ENCODE measurements around the gene PPP1R12A. TPM values are rescaled to one million over a fixed set of nuclear protein-coding genes. Genes with fewer than 3 reads are reported as not detected.
"Not testable (repeated sequence)": the region's sequence is repeated elsewhere in the genome, so short reads cannot be mapped to it uniquely, and the experiment has no call there.

Gene PPP1R12A
- polyA plus RNA-seq, 3 donors = 105 to 127 (median 107) TPM

DNA sequence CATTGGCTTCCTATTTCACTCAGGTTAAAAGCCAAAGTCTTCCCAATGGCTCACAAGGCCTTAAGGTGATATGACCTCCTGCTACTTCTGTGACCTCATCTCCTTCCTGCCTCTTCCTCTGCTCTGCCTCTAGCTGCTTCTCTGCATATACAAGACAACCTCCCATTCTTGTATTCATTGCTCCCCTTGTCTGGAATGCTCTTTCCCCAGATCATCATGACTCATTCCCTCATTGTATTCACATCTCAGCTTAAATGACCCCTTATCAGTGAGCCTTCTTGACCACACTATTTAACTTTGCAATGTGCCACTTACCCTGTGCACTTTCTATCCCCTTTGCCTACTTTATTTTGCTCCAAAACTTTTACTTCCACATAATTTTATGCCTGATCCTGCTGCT lies 90.2 kb downstream of the PPP1R12A start:
- DNase-seq (ENCODE audit: low read depth in 3 of 3, low spot score in 2 of 3) = no peak

DNA sequence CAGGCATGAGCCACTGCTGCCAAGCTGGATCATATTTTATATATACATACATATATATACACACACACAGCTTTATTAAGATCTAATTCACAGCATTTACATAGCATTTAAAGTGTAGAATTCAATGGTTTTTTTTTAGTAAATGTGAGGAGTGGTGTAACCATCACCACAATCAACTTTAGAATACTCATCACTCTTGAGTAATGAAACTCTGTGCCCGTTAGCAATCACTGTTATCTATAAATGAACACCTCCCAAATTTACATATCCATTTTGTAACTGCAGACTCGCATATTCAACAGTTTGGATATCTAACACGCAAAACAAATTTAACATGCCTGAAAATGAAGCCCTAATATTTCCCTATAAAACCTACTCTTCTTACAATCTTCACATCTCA lies 90.9 kb downstream of the PPP1R12A start:
- no peak for DNase-seq (ENCODE audit: low read depth in 3 of 3, low spot score in 2 of 3)

DNA sequence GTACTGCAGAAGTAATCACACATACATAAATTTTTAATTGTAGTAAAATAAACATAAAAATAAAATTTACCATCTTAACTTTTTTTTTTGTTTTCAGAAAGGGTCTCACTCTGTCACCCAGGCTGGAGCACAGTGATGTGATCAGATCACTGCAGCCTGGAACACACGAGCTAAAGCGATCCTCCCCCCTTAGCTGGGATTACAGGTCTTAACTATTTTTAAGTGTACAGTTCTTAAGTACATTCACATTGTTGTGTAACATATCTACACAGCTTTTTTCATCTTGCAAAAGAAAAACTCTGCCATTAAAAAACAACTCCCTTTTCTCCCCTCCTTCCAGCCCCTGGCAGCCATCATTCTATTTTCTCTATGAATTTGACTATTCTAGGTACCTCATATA lies 92.3 kb downstream of the PPP1R12A start:
- DNase-seq (ENCODE audit: low read depth in 3 of 3, low spot score in 2 of 3) = no peak

DNA sequence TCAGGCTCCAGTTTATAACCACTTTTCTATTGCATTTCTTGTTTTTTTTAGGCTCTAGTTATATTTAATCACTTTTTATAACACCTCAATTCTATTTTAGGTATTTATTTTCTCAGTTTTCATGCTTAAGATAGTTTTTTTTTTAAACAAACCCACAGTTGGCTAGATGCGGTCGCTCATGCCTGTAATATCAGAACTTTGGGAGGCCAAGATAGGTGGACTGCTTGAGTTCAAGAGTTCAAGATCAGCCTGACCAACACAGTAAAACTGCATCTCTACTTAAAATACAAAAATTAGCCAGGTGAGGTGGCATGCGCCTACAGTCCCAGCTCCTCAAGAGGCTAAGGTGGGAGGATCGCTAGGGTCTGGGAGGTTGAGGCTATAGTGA lies 93.0 kb downstream of the PPP1R12A start:
- DNase-seq (ENCODE audit: low read depth in 3 of 3, low spot score in 2 of 3) = no peak

DNA sequence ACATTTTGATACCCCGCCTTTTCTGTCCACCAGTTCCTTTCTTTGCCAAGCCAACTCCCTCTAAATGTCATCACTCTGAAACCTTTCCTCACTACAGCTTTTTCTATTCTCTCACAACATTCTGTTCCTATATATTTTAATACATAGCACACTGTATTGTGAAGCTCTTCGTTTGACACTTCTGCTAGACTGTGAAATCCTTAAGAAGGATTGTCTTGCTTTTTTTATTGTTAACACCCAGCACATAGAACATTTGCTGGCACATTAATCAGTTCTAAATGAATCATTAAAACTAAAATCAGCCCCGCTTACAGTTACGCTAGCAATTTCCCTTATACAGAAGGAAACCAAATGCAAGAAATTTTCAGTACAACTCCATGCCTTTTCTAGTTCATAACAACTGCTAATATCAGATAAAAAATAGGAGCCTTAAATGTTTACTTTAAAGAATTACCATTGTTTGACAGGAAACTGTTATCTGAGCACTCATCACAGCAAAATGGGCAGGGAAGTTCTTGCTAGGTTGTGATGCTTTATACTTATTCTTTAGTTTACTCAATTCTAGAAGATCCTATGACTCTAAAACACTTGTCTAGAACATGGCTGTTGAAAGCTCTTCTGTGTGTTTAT lies 93.5 kb downstream of the PPP1R12A start:
- no peak for DNase-seq (ENCODE audit: low read depth in 3 of 3, low spot score in 2 of 3)

DNA sequence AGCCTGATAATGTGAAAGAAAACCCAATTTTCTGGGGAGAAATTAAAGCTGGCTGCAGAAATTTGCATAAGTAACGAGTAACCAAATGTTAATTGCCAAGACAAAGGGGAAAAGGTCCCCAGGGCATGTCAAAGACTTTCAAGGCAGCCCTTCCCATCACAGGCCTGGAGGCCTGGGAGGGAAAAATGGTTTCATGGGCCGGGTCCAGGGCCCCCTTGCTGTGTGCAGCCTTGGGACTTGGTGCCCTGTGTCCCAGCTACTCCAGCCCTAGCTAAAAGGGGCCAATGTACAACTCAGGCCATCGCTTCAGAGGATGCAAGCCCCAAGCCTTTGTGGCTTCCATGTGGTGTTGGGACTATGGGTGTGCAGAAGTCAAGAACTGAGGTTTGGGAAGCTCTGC lies 96.5 kb downstream of the PPP1R12A start:
- no peak for DNase-seq (ENCODE audit: low read depth in 3 of 3, low spot score in 2 of 3)

DNA sequence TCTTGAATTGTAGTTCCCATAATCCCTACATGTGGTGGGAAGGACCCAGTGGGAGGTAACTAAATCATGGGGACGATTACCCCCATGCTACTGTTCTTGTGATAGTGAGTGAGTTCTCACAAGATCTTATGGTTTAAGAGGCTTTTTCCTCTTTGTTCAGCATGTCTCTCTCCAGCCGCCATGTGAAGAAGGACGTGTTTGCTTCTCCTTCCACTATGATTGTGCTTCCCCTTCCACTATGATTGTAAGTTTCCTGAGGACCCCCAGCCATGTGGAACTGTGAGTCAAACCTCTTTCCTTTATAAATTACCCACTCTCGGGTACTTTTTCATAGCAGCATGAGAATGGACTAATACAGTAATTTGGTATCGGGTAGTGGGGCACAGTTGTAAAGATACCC lies 97.3 kb downstream of the PPP1R12A start:
- DNase-seq (ENCODE audit: low read depth in 3 of 3, low spot score in 2 of 3) = no peak

DNA sequence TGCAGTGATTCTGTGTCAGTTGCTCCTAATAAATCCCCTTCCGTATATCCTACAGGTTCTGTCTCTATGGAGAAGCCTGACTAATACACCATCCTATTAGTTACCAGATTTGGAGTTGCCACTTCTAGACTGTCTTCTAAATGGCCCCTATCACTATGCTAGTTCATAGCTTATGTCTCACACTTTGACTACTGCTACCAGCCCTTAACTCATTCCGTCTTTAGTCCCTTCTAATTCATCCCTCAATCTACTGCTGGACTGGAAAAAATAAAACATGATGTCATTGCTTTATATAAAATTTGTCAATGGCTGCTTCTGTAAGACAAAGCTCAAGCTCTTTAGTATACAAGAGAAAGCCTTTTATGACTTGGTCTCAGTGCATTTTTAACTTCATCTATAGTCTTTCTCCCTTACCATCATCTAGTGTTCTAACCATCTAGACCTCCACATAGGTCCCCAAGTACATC lies 99.5 kb downstream of the PPP1R12A start:
- no peak for DNase-seq (ENCODE audit: low read depth in 3 of 3, low spot score in 2 of 3)

DNA sequence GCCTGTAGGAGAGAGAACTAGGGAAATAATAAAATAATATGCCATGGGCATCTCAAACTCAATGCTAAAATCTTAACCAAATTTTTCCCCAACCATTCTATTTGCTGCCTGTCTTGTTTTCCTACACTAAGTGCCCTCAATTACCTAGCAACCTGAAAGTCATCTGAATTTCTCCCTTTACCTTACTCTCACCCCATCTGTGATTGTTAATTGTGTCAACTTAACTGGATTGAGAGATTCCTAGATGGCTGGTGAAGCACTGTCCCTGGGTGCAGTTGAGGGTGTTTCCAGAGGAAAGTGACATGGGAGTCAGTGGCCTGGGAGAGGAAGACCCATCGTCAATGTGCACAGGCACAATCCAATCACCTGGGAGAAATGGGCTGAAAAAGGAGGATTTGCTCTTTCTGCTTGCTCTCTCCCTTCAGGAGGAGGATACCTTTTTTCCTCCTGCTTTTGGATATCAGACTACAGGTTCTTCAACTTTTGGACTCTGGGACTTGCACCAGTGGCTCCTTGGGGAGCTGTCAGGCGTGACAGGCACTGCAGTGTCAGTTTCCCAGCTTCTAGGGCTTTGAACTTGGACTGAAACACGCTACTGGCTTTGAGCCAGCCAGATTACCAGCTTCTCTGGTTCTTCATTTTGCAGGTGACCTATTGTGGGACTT lies 100.1 kb downstream of the PPP1R12A start:
- DNase-seq (ENCODE audit: low read depth in 3 of 3, low spot score in 2 of 3) = no peak

DNA sequence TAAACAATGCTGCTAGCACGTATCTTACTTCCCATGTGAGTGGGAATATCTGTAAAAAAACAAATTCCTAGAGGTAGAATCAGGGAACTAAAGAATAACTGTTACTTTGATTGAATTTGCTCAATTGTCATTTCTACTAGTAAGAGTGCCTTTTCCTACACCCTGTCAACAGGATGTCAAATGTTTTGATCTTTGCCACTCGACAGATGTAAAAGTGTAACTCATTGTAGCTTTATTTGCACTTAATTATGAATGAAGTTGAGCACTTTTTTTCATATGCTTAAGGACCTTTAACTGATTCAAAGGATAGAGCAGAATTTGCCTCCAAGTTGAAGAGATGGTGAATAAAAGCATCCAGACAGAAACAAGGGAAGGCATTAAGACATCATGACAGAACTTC lies 104.5 kb downstream of the PPP1R12A start:
- DNase-seq (ENCODE audit: low read depth in 3 of 3, low spot score in 2 of 3) = no peak

DNA sequence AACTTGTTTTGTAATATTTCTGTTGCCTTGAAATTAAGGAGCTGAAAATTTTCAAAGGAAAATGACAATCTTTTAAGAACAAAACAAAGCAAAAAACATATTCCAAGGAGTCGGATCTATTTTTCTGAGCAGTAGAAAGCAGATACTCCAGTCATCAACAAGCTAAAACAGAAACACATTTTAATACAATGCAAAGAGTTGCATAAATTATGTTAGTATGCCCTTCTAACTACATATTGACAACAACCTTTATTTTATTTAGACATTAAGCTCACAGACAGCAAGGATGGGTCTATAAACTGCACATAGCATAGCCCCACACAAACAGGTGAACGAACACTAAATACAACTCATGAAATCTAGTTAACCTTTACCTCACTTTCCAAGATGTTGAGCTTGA lies 106.0 kb downstream of the PPP1R12A start:
- no peak for DNase-seq (ENCODE audit: low read depth in 3 of 3, low spot score in 2 of 3)

DNA sequence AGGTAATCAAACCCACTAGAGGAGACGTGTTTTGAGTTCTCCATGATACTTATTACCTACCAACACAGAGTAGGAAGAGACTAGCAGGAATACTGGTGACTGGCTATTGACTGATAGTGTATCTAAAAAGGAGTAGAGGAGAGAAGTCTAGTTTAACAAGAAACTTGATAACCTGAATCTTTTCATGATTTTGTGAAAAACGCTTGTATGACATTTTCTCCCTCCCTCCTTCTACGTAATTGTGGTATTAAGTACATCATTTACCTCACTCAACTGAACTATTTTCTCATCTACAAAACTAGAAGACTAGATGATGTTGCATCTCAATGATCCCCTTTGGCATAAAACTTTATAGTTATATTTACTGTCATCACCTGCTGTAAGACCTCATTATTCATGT lies 107.4 kb downstream of the PPP1R12A start:
- no peak for DNase-seq (ENCODE audit: low read depth in 3 of 3, low spot score in 2 of 3)

DNA sequence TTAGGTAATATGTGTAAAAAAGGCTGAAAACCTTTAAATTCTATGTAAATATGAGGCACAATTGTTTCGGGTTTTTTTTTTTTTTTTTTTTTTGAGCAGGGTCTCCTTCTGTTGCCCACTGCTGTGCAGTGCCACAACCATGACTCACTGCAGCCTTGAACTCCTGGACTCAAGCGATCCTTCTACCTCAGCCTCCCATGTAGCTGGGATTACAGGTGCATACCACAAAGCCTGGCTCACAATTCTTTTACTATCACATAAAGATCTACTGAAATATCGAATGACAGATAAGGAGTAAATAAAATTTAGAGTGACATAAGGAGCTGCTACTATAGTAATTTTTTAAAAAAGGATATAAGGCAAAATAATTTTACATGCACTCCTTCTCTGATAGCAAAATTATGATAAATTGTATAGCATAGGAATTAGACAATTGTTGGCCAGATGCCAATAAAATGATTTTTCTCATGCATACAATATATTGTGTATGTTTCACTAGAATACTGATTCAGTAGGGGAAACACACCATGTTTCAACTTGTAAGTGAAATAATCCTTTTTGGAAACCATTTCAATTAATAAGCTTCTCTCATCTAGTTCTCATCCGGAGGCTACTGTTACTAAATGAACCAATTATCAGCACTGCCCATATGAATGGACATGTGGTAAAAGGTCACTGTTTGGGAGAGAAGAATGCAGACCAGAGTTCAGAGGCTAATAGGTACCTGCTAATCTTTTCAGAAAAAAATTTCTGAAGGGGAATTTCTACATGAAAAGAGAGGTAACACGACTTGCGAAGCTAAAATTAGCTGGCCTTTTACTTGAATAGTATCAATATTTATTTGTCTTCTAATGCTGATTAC lies 108.4 kb downstream of the PPP1R12A start:
- DNase-seq (ENCODE audit: low read depth in 3 of 3, low spot score in 2 of 3) = no peak

DNA sequence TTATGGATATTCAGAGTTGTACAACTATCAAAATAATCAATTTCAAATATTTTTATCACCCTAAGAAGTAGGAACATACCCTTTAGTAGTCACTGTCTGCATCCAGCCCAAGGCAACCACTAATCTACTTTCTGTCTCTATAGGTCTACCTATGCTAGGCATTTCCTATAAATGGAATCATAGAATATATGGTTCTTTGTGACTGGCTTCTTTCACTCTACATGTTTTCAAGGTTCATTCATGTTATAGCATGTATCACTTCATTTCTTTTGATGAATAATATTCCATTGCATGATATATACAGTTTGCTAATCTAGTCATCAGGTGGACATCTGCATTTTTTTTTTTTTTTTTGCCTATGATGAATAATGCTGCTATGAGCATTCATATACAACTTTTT lies 112.4 kb downstream of the PPP1R12A start:
- no peak for DNase-seq (ENCODE audit: low read depth in 3 of 3, low spot score in 2 of 3)

DNA sequence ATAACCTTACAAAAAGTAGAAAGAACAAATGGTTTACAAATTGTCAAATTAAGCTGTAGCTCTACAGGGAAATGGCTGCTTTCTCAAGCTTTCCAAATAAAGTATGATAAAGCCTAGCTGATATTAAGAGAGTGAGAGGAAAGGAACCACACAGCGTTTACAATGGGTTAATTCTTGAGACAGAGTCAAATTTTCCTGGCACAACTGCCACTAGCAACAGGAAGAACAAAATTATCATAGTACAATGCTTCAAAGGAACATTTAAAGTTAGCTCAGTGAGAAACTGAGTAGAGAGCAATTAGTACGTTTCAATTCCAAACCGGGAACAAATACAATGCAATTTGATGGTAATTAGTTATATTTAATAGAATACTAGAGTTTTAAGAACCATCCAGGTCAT lies 116.0 kb downstream of the PPP1R12A start:
- DNase-seq (ENCODE audit: low read depth in 3 of 3, low spot score in 2 of 3) = no peak

DNA sequence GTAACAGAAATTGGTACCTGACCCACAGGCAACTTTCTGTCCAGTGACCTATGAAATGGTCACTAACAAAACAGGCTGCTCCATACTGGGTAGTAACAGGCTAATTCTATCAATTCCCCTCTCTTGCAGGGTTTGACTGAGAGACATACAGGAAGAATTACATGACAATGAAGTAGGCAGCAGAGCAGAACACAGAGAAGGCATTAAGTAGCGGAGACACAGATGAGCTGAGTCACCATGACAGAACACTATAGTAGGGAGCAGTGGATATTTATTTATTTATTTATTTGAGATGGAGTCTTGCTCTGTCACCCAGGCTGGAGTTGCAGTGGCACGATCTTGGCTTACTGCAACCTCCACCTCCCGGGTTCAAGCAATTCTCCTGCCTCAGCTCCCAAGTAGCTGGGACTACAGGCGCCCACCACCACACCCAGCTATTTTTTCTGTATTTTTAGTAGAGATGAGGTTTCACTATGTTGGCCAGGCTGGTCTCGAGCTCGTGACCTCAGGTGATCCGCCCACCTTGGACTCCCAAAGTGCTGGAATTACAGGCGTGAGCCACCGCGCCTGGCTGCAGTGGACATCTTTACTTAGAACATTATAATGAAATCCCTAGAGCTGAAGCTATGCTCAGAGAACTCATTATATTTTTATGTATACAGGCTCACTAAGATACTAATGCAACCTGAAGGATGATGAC lies 150.4 kb downstream of the PPP1R12A start:
- DNase-seq (ENCODE audit: low read depth in 3 of 3, low spot score in 2 of 3) = not testable (repeated sequence)

DNA sequence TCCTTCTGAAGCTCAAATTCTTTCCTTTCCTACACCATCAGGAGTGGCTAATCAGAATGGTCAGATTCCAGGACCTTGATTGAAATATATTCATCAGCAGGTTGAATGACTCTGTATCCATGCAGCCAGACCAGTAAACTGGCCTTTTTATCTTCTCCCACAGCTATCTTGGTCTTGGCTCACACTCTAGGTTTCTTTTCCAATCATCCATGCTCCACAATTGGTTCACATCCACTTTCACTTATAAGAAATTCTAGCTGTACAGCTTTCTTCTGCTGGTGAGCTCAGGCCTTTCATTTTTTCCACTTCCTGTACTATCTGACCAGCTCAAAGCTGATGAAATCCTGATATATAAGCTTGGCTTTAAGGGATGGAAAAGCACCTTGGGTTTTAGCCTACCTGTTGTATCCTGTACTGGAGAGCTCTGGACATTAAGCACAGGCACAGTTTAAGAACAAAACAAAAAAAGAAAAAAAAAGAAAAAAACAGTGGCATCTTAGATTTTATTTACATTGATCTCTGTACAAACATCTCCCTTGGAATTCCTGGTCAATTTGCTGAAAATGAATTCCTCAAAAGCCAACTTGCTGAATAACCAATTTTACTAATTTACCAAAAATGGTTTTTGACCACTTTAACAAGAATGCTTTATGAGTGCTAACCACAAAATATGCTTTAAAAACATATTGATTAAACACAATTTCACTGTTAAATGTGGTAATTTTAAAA lies 152.6 kb downstream of the PPP1R12A start:
- DNase-seq (ENCODE audit: low read depth in 3 of 3, low spot score in 2 of 3) = no peak

DNA sequence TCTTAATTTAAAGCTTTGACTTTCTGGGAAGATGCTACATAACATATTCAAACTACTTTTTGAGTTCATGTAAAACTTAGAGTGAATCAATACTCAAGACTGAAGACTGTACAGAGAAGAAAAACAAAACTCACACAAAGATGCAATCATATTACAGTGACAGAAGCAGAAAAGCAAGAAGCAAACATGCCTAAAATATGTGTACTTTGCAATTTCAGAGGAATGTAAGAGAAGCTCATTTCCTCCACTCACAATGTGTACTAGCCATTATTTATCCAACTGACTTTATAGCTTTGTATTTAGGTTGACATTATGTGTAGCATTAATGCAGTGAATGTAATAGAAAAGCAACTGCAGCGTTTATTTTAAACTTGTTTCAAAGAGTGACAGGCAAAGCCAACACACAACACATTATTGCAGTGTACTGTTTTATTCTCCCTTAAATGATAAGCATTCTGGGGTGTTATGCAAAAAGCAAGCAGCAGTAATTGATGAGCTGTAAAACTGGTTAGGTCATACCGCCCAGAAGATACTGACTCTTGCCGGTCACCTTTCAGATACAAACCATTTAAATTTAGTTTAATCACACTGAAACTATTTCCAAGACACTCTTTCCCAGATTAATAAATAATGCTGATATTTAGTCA lies 156.0 kb downstream of the PPP1R12A start:
- no peak for DNase-seq (ENCODE audit: low read depth in 3 of 3, low spot score in 2 of 3)

DNA sequence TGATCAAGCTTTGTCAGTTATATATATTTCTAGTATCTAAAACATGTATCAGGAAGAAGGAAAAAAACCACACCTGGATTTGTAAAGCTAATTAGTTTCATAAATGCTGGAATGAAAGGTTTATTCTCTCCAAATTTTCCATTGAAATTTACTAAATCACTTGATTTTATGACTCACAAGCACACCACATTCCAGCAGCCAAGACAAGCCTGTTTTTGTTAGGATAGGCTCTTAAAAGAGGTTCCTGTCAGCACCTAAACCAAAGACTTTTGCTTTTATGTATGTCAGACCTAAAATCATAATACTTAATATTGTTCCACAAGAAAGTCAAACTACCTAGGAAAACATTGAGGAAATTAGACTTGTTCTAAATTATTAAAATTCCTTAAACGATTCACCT lies 158.8 kb downstream of the PPP1R12A start:
- DNase-seq (ENCODE audit: low read depth in 3 of 3, low spot score in 2 of 3) = no peak
